EL (cell line): ENCODE results near the gene IGF2BP3.

Experiments
- DNase-seq: peaks from one replicate; pipeline ENCODE4 v3.0.0-alpha.2; 2016

IGF2BP3 gene

DNA sequence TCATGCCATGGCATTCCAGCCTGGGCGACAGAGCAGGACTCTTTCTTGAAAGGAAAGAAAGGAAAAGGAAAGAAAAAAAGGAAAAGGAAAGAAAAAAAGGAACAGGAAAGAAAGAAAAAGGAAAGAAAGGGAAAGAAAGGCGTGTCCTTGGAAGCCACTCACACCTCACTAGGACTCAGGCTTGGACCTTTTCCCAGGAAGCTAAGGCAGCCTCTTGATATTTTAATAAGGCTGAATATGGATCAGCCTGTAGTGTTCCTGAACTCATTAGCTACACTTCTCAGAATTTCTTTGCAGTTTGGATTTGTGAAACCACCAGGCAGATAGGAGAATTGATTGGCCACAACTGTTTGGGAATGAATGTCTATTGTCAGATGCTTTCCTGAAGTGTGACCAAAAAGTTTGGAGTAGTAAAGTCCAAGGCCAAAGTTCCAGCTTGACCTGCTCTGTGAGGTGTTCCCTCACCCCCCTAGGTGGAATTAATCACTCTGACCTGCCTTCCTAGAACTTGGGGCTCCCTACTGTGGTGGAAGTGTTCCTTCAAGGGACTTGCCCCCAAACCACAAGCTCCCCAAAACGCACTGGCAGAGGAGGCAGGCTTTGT is 178.2 kb downstream of the IGF2BP3 start:
- no peak for DNase-seq

DNA sequence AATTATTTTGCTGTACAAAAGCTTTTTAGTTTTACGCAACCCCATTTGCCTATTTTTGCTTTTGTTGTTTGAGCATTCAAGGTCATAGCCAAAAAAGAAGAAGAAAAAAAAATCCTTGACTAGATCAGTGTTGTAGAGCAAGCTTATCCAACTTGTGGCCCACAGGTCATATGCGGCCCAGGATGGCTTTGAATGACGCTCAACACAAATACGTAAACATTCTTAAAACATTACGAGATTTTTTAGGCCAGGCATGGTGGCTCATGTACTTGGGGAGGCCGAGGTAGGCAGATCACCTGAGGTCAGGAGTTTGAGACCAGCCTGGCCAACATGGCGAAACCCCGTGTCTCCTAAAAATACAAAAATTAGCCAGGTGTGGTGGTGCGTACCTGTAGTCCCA is 179.3 kb downstream of the IGF2BP3 start:
- DNase-seq: no peak

DNA sequence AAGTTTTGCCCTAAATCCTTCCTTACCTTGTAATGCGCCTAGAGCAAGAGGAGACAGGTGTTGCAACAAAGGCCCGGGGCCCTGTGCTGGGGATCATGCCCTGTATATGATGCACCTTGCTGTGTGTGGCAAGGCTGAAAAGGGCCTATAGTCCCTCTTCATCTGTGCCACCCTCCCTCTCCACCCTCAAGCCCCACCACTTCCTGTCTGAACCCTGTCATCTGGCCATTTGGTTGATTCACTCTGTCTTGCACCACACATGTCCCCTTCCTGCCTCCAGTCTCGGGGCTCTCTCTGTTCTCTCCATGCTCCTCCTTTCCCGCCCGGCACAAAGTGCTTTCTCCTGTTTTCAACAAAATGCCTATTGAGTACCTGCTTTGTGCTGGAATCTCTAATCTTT is 182.7 kb downstream of the IGF2BP3 start:
- DNase-seq: no peak

DNA sequence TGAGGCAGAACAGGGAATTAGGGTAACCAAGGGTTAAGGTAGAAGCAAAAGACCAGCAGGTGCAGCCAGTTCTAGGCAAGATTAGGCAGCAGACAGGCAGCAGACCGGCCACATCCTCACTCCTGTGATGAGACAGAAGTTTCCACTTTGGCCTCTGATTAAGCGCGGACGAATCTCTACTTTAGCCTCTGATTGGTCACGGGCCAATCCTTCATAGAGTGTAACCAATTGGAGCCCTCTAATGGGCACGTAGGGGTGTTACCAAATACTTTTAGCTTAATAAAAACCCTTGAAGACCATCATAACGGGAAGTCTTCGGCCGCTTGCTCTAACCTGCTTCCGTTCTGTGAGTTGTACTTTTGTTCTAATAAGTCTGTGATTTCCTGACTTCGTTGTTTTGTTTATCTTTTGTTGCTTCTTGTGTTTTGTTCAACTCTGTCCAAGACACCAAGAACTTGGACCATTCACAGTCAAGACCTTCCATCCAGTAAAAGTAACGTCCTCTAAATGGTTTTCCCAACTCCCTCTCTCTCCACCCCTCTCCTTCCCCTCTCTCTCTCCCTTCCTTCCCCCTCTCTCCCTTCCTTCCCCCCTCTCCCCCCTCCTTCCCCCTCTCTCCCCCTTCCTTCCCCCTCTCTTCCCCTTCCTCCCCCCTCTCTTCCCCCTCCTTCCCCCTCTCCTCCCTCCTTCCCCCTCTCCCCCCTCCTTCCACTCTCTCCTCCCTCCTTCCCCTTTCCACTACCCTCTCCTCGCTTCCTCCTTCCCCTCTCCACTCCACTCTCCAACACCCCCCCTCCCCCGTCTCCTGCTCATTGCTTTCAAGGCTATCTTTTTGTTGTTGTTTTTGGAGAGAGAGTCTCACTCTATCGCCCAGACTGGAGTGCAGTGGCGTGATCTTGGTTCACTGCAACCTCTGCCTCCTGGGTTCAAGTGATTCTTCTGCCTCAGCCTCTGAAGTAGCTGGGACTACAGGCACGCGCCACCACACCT is 184.3 kb downstream of the IGF2BP3 start:
- DNase-seq: no peak

DNA sequence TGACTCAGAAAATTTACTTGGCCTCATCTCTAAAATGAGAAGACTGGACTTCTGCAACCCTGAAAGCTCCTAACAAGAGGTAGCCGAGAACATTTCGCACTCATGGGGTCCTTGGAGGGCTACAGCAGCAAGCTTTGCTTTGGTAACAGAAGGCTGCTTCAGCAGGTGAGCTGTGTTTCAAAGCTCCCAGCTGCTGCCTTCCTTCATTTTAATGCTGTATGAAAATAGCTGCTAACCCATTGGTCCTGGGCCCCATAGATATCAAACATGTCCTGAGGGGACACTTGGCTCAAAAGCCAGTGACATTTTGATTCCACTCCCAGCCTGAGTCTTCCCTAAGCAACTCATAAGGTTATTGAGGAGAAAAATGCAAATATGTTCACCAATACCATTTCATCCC is 185.4 kb downstream of the IGF2BP3 start:
- DNase-seq: no peak

DNA sequence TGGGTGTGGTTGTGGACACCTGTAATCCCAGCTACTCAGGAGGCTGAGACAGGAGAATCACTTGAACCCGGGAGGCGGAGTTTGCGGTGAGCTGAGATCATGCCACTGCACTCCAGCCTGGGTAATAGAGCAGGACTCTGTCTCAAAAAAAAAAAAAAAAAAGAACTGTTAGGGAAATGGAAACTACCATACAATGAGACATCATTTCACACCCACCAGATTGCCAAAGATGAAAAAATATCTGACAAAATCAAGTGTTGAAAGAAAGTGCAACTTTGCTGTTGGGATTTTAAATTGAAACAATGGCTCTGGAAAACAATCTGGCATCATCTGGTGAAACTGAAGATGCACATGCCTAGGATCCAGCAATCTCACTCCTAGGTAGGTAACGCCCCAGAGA is 187.2 kb downstream of the IGF2BP3 start:
- no peak for DNase-seq

DNA sequence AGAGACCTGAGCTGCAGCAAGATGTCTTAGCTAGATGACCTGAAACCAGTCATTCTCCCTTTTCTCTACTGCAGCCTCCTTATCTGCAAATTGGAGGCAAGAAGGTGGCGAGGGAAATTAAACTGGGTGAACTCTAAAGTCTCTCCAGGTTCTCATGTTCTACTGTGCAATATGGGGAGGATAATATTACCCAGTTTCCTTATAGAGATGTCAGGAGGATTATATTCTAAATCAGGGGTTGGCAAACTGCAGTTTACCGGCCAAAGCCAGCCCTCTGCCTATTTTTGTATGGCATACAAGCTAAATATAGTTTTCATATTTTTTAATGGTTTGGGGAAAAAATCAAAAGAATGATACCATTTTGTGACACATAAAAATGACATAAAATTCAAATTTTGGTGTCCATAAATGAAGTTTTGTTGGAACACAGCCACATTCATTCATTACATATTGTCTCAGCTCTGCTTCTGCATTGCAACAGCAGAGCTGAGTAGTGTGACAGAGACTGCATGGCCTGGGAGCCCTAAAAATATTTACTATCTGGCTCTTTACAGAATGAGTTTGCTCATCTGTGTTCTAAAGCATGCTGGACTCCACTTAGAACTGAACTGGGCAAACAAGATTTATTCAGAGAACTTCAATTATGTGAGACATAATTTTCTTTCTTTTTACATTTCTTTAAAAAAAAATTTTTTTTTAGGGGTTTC is 190.3 kb downstream of the IGF2BP3 start:
- no peak for DNase-seq

DNA sequence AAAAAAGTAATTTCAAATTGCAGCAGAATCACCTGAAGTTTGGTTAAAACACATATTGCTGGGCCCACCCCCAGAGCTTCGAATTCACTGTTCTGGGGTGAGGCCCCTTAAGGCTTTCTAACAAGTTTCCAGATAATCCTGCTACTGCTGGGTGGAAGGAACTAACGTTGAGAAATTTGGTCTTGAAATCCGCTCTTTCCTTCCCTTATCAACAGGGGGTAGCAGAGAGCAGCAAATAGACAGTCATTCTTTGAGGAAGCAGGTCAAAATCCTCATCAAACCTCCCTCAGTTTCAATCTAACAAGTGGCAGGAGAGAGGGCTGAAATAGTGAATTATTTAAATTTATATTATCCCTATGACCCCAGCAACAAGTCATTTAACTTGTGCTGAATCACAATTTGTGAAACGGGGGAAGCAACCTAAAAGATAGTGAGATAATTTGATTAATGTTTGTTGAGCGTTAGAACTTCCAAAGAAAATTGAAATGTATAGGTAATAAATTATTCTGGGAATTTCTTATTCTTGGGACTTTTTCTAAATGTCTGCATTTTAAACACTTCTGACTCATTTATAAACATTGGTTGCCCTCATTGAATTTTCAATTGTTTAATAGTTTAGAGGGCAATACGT is 192.8 kb downstream of the IGF2BP3 start:
- DNase-seq: peak; percentile 71

DNA sequence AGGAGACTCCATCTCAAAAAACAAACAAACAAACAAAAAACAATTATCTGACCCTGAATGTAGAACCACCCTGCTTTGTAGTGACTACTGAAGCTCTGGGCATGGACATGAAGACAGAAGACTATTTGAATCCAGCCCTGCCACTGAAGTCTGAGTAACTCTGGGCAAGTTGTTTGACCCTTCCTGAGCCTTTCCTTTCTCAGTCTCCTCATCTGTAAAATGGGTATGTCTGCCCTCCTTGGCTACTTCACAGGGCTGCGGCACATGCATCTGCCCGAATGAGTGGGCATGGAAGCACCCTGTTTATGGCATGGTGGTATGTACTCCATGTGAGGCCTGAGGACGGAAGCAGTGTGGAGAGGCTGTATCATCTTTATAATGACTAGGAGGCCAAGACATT is 193.3 kb downstream of the IGF2BP3 start:
- DNase-seq: no peak

DNA sequence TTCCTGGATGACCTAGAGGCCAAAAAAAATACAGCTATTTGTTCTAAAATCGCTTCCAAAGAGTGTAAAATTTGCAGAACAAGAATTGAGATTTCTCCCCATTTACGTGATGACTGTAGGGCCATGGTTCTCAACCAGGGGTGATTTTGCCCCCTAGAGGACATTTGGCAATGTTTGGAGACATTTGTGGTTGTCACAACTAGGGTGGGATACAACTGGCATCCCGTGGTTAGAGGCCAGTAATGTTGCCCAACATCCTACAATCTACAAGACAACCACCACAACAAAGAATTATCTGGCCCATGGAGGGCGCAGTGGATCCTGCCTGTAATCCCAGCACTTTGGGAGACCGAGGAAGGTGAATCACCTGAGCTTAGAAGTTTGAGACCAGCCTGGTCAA is 193.9 kb downstream of the IGF2BP3 start:
- peak; percentile 13 for DNase-seq

DNA sequence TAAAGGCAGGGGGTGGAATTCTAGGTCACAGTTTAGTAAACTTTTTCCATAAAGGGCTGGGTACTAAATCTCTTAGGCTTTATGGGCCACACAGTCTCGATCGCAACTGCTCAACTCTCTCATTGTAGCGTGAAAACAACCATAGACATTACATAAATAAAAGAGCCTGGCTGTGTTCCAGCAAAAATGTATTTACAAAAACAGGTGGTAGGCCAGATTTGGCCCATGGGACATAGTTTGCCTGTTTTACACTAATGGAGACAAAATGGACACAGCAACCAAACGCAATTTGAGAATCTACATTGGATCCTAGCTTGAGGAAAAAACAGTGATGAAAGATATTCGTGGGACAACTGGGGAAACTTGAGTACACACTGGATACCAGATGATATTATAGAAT is 194.4 kb downstream of the IGF2BP3 start:
- no peak for DNase-seq

DNA sequence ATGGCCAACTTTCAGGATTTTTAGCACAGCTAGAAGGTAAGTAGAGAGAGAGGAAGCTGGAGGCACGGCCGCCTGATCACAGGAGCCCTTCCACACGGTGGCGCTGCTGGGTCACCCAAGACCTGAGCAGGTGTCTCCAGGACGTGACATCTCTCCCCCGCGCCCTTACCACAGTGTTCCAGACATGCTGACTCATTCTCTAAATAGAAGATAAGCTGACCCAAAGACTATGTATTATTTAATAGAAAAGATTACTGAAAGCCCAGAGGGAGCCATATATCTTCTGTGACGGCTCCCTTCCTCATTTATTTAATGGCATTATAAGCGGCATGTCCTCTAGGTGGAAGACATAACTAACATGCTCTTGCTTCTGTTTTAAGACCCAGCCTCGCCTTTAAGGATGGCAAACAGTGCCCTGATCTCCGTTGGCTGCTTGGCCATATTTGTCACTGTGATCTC is 197.1 kb downstream of the IGF2BP3 start:
- peak; percentile 91 for DNase-seq

DNA sequence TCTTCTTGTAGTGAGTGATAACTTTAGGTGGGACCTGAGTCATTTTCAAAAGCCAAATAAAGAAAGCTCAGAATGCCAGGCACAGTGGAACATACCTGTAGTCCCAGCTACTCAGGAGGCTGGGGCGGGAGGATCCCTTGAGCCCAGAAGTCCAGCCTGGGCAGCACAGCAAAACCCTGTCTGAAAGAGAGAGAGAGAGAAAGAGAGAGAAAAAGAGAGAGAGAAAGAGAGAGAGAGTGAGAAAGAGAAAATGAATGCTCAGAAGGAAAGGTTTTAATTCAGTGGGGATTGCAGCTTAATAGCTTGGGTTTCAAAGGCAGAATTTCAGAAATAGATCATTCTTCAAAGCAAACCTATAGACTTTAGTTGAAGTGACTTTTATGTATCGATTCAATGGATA is 198.0 kb downstream of the IGF2BP3 start:
- DNase-seq: no peak

DNA sequence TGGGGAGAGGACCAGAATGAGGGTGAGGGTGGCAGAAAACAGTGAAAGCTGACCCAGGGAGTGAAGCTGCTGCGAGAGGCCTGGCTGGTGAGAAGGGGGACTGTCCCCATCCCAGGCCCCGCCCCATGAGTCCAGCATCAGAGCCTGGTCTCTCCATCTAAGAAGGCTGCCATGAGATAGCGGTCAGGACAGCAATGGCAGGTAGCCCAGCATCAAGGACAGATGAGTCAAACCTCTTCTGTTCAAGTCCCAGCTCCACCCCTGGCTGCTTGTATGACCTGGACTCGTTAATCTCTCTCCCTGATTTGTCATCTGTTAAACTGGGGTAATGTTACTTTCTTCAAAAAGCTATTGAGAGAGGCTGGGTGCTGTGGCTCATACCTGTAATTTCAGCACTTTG is 201.5 kb downstream of the IGF2BP3 start:
- DNase-seq: no peak

DNA sequence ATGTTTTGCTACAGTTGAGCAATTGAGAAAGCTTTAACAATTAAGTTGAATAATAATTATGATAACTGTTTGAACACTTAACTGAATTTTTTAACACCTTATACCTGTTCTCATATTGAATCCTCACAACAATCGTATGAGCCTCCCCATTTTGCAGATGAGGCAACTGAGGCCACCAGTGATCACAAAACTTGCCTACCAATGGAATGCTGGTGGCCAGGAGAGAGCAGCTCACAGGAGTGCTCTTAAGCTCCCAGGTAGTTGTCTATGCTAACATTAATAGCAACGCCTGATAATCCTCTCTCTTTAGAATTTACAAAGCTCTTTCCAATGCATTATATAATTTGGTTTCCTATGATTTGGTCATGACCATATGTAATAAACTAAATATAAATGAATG is 202.1 kb downstream of the IGF2BP3 start:
- DNase-seq: no peak

DNA sequence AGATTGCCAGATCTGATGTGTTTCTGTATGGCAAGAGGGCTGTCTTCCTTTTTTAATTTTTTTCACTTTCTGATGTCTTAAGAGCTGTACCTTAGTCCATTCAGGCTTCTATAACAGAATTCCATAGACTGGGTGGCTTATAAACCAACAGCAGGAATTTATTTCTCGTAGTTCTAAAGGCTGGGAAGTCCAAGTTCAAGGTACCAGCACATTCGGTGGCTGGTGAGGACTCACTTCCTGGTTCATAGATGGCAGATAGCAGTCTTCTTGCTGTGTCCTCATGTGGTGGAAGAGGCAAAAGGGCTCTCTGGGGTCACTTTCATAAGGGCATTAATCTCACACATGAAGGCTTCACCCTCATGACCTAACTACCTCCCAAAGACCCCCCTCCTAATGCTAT is 202.9 kb downstream of the IGF2BP3 start:
- no peak for DNase-seq

DNA sequence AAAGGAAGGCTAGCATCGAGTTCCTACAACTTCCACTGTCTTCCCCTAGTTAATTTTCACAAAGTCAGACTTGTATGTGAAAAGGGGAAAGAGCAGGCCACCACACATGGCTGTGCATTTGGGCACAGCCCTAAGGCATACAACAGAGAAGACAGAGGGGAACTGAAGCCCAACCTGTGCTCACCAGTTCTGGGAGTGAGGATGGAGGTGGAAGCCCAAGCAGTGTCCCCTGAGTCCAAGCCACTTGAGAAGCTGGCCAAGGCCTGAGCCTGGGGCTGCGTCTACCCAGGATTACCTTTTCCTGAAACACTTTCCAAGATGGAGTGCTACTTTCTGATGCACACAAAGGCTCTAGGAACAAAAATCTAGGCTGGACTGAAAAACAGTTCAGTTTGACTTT is 203.4 kb downstream of the IGF2BP3 start:
- no peak for DNase-seq

DNA sequence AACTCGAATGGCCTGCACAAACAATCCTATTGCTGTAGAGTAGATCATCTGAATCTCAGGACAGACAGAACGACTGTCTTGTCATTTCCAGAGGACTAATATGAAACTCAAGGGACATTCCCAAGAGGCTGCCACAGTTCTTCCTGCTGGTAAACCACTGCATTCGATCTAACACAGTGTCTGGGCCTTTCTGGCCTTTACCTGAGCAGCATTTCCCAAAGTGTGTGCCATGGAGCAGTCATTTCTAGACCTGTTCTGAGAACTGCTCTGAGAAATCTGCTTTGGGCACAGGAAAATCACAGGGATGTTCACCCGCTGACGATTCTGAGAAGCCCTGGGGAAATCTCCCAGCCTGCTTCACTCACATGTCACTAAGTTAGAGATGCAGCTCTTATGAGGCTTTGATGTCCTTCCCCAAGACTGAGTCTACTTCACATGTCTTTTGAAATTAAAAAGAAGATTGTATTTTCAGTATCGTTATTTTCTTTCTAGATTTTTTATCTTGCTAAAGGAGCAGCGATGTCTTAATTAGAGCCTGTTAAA is 205.3 kb downstream of the IGF2BP3 start:
- DNase-seq: no peak

DNA sequence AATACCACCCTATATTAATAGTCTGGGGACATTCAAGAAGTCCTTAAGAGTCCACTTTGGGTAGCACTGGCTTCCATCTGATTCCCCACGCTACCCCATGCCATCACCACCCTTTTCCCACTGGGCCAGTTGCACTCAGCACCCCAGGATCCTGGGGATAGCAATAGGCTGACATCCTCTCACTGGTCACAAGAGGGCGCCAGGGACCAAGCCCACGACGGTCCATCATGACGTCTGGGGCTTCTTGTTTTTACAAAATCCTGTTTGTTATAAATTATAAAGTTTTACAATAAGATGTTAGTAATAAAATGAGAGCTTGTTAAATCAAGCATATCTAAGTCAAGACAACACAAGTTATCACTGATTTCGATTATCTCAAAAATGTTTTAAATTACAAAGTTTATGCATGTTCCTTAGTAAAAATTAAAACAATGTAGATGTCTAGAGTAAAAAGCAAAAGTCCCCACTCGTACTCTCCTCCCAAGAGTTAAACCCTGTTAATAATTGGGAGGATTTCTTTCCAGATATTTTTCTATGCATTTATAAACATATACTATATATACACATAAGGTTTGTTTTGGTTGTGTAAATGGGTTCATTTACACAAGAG is 208.3 kb downstream of the IGF2BP3 start:
- peak; percentile 72 for DNase-seq

DNA sequence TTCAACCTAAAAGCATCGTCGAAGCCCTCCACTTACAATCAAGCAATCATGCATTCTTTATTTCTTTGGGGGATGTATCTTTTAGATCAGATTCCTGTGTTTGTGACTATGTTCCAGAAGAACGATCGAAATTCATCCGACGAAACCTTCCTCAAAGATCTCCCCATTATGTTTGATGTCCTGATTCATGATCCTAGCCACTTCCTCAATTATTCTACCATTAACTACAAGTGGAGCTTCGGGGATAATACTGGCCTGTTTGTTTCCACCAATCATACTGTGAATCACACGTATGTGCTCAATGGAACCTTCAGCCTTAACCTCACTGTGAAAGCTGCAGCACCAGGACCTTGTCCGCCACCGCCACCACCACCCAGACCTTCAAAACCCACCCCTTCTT is 209.9 kb downstream of the IGF2BP3 start:
- no peak for DNase-seq
